H7 (cell line): Measurements from ENCODE around the gene TLK2. TPM values are rescaled to one million over a fixed set of nuclear protein-coding genes. Genes with fewer than 3 reads are reported as not detected.

Source experiments
- DNase-seq: peaks from one replicate; pipeline ENCODE4 v3.0.0; 2012
- H3K27me3 ChIP-seq: 2 replicates; pipeline ENCODE4 v1.6.0; 2011; ENCODE audit warnings: mild to moderate bottlenecking, low read length; ENCODE audit not compliant: control insufficient read depth, insufficient read depth
- H3K36me3 ChIP-seq: replicated peaks from 2 replicates; pipeline ENCODE4 v1.5.1; 2011; ENCODE audit warnings: low read length; ENCODE audit not compliant: control insufficient read depth, insufficient read depth
- H3K4me3 ChIP-seq: 2 replicates; pipeline ENCODE4 v1.5.1; 2011; ENCODE audit warnings: low read depth, mild to moderate bottlenecking, control low read depth, low read length, moderate library complexity; ENCODE audit not compliant: insufficient read depth
- total RNA-seq: library from RNA; depleted of rRNA; stranded (reverse); fragments of >200 nt; shearing (Covaris generic); gene quantifications from 2 replicates; pipeline ENCODE4 v1.2.3, GENCODE V29; 2014

TLK2 gene
- total RNA-seq, 1 experiment from 2014 or later: 57.6 TPM

GRCh38 chr17:62629556-62630364 is 151.1 kb downstream of the TLK2 start:
- Histone ChIP-seq H3K4me3 (no peak overlapping the region; the same call in 1 of the 2 replicates), H3K27me3 (peaks cover 2% of the 10 kb centered on the region; the same call in 1 of the 2 replicates), H3K36me3 (no peaks in the 10 kb centered on the region)
- DNase-seq: peak; percentile 60

GRCh38 chr17:62630365-62631085 is 151.9 kb downstream of the TLK2 start:
- no peak overlapping the region for H3K4me3 ChIP-seq
- DNase-seq: peak; percentile 35
- peaks cover 2% of the 10 kb centered on the region; the same call in 1 of the 2 replicates for H3K27me3 ChIP-seq
- H3K36me3 ChIP-seq: no peaks in the 10 kb centered on the region

GRCh38 chr17:62631086-62631935 is 152.7 kb downstream of the TLK2 start:
- Histone ChIP-seq H3K4me3 (no peak overlapping the region), H3K27me3 (peaks cover 2% of the 10 kb centered on the region; the same call in 1 of the 2 replicates), H3K36me3 (no peaks in the 10 kb centered on the region)
- peak; percentile 30 for DNase-seq

GRCh38 chr17:62631936-62632924 is 153.6 kb downstream of the TLK2 start:
- Histone ChIP-seq H3K27me3 (peaks cover 2% of the 10 kb centered on the region; the same call in 1 of the 2 replicates), H3K36me3 (no peaks in the 10 kb centered on the region), H3K4me3 (no peak overlapping the region)
- peak; percentile 37 for DNase-seq

- no peak overlapping the region for H3K4me3 ChIP-seq
- H3K27me3 ChIP-seq: no peaks in the 10 kb centered on the region
- DNase-seq: peak; percentile 30
- no peaks in the 10 kb centered on the region for H3K36me3 ChIP-seq
These were observed 159.2 kb downstream of the TLK2 start for GRCh38 chr17:62637809-62638208.

GRCh38 chr17:62641153-62641552 is 162.5 kb downstream of the TLK2 start:
- Histone ChIP-seq H3K4me3 (no peak overlapping the region), H3K27me3 (no peaks in the 10 kb centered on the region), H3K36me3 (no peaks in the 10 kb centered on the region)
- DNase-seq: peak; percentile 2

GRCh38 chr17:62641951-62642350 is 163.3 kb downstream of the TLK2 start:
- no peaks in the 10 kb centered on the region for H3K36me3 ChIP-seq

GRCh38 chr17:62643496-62643895 is 164.9 kb downstream of the TLK2 start:
- Histone ChIP-seq H3K4me3 (no peak overlapping the region), H3K36me3 (no peaks in the 10 kb centered on the region), H3K27me3 (no peaks in the 10 kb centered on the region)
- no peak for DNase-seq

More at GRCh38 chr17:62641951-62642350, 163.3 kb downstream of the TLK2 start:
- no peak overlapping the region for H3K4me3 ChIP-seq
- H3K27me3 ChIP-seq: no peaks in the 10 kb centered on the region
- no peak for DNase-seq

- Histone ChIP-seq H3K36me3 (no peaks in the 10 kb centered on the region), H3K27me3 (no peaks in the 10 kb centered on the region), H3K4me3 (peak overlapping the region; percentile 37)
- peak; percentile 84 for DNase-seq
These were observed 166.0 kb downstream of the TLK2 start for GRCh38 chr17:62644487-62645173.

- Histone ChIP-seq H3K27me3 (no peaks in the 10 kb centered on the region), H3K4me3 (no peak overlapping the region), H3K36me3 (no peaks in the 10 kb centered on the region)
- DNase-seq: peak; percentile 28
These were observed 169.8 kb downstream of the TLK2 start for GRCh38 chr17:62648251-62648955.

- H3K27me3 ChIP-seq: no peaks in the 10 kb centered on the region
- DNase-seq: peak; percentile 59
- H3K36me3 ChIP-seq: no peaks in the 10 kb centered on the region
- H3K4me3 ChIP-seq: no peak overlapping the region
These were observed 170.3 kb downstream of the TLK2 start for GRCh38 chr17:62648956-62649294.

GRCh38 chr17:62649570-62649969 is 170.9 kb downstream of the TLK2 start:
- Histone ChIP-seq H3K4me3 (no peak overlapping the region), H3K36me3 (no peaks in the 10 kb centered on the region), H3K27me3 (no peaks in the 10 kb centered on the region)
- DNase-seq: peak; percentile 10
